ENCODE measurements around the gene POU6F1.

Gene POU6F1

DNA sequence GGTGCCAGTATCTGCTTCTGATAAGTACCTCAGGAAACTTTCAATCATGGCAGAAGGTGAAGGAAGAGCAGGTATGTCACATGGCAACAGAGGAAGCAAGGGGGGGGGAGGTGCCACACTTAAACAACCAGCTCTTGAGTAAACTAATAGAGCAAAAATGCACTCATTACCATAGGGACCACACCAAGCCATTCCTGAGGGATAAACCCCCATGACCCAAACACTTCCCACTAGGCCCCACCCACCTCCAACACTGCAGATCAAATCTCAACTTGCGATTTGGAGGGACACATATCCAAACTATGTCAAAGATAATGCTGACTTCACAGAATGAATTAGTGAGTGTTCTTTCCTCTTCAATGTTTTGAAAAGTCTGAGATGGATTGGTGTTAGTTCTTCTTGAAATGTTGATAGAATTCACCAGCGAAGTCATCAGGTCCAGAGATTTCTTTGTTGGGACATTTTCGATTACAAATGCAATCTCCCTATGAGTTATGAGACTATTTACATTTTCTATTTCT lies 61.6 kb downstream of the POU6F1 start:
- DNase-seq (ENCODE audit: low spot score), result no peak

DNA sequence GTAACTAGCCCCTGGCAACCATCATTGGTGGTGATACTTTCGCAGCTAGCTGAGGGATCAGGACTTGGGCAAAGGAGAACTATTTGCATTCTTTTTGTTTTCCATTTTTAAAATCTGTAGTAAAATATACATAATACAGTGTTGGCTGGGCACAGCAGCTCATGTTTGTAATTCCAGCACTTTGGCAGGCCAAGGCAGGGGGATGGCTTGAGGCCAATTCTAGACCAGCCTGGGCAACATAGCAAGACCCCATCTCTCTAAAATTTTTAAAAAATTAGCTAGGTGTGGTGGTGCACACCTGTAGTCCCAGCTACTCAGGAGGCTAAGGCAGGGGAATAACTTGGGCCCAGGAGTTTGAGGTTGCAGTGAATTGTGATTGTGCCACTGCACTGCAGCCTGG lies 64.9 kb downstream of the POU6F1 start:
- DNase-seq (ENCODE audit: low spot score), result no peak

DNA sequence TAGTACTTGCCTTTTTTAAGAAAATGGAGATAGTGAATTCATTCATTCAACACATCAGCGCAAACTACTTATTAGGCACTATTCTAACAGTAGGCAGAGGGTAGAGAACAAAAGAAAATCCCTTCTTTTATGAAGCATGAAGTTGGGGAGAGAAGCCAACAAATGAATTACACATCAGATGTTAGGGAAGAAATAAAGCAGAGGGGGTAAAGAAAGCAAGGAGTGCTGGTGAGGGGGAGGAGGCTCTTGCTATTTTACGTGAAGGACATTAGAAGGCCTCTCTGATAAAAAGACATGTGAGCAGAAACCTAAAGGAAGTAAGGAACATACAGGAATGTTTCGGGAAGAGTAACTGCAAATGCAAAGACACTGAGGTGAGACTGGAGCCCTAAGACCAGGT lies 67.1 kb downstream of the POU6F1 start:
- DNase-seq (ENCODE audit: low spot score), result no peak

DNA sequence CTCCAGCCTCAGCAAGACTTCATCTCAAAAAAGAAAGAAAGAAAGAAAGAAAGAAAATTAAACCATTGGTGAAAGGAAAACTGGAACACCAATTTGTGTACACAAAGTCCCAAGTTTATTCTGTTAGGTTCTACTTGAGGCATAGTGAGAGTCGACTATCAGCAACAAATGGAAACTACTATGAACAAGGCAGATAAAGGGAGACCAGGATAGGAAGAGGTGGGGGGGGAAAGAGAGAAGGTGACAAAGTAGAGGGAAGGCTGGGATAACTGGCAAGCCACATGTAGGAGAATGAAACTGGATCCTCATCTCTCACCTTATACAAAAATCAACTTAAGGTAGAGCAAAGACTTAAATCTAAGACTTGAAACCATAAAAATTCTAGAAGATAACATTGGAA lies 70.6 kb downstream of the POU6F1 start:
- no peak for DNase-seq (ENCODE audit: low spot score)

DNA sequence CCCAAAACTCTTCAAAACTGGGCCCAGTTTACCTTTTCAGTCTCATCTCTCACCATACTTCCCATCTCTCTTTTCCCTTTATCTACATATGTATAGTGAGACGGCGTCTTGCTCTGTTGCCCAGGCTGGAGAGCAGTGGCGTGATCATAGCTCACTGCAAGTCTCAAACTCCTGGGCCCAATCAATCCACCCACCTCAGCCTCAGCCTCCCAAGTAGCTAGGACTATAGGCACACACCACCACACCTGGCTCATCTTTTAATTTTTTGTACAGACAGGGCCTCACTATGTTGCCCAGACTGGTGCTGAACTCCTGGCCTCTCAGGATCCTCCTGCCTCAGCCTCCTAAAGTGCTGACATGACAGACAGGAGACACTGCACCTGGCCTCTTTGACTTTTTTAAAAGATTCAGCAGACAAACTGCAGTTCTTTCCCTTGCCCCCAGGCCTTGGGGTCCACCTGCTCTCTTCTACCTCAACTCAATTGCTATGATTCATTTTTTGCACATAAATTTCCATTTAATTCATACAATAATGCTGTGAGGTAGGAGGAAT lies 78.5 kb downstream of the POU6F1 start:
- DNase-seq (ENCODE audit: low spot score), result no peak
